Lower lobe of right lung (tissue), 2 donors: ENCODE data around the gene PDZD7. TPM values are rescaled to one million over a fixed set of nuclear protein-coding genes. Genes with fewer than 3 reads are reported as not detected.
"Not testable (repeated sequence)": the region's sequence is repeated elsewhere in the genome, so short reads cannot be mapped to it uniquely, and the experiment has no call there.

ENCODE experiments used
- ATAC-seq, 2 donors: fragments of 200-7000 bp; cut with Tn5 transposase; one replicate each; pipeline ENCODE4 v1.9.1; 2020 to 2022; ENCODE audit warnings: mild to moderate bottlenecking in 2 of 2, moderate library complexity in 2 of 2
- DNase-seq: peaks from one replicate; pipeline ENCODE4 v3.0.0-alpha.2; 2020
- H3K27ac ChIP-seq: fragments of 200-600 bp; one replicate; pipeline ENCODE4 v1.8.0; 2022
- H3K27me3 ChIP-seq: fragments of 200-600 bp; one replicate; pipeline ENCODE4 v1.8.0; 2022; ENCODE audit warnings: low read depth
- H3K36me3 ChIP-seq: fragments of 200-600 bp; one replicate; pipeline ENCODE4 v1.8.0; 2022; ENCODE audit warnings: mild to moderate bottlenecking
- H3K4me1 ChIP-seq: fragments of 200-600 bp; one replicate; pipeline ENCODE4 v1.8.0; 2022
- H3K4me3 ChIP-seq: fragments of 200-600 bp; one replicate; pipeline ENCODE4 v1.8.0; 2022; ENCODE audit warnings: mild to moderate bottlenecking
- H3K9me3 ChIP-seq: fragments of 200-600 bp; one replicate; pipeline ENCODE4 v1.8.0; 2022
- intact Hi-C: fragments of 100-400 bp; cut with DNase I; formaldehyde crosslinking; loops from one replicate; pipeline ENCODE4 v1.11.0; 2022
- total RNA-seq: library from RNA; stranded (reverse); fragmentation: NEBNext Ultra II Directional; extraction: Animal tissue kit (Norgen Biotek cat#: 25700); gene quantifications from one replicate; pipeline ENCODE4 v1.2.1, GENCODE V29; 2021
- TF ChIP-seq, protein P1 (sequence below): fragments of 200-600 bp; IDR thresholded peaks from one replicate; pipeline ENCODE4 v1.8.0; 2022; ENCODE audit warnings: antibody characterized with exemption, mild to moderate bottlenecking
- donor health status: DM: no; HTN: yes; CAD: no; lungs with severe emphysema.

Gene PDZD7
- total RNA-seq, 1 donor from 2014 or later = 1.6 TPM

DNA sequence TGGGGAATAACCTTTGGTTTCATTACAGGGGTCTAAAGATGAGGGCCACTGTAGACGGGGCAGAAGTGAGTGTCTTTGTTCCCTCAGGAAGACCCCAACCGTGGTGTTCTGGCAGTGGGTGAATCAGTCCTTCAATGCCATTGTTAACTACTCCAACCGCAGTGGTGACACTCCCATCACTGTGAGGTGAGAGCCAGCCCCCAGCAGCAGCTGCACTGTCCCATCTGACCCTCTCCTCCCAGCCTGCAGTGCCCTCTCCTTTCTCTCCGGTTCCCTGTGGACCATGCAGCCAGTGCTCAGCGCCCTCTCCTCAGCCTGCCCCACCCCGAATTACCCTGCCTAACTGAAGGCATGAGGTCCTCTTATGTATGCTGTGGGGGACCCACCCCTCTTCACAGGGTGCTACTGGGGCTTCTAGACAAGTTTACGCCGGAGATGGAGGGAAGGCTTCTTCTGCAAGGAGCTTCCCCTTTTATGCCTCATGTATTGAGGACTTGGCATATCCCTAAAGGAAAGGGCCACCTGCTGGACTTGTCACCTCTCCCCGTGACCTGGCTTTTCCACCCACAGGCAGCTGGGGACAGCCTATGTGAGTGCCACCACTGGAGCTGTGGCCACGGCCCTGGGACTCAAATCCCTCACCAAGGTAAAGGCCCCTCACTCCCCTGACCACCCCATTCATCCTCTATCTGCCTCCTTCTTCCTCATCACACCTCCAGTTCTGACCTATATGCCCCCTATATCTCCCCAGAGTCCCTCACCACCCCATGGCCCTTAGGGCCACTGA, 5.2 kb upstream of the PDZD7 start:
- ATAC-seq (no peak), DNase-seq (no peak)
- no peak overlapping the region for H3K4me3 ChIP-seq
- H3K27ac ChIP-seq = no peak overlapping the region
- TF ChIP-seq, protein P1, sequence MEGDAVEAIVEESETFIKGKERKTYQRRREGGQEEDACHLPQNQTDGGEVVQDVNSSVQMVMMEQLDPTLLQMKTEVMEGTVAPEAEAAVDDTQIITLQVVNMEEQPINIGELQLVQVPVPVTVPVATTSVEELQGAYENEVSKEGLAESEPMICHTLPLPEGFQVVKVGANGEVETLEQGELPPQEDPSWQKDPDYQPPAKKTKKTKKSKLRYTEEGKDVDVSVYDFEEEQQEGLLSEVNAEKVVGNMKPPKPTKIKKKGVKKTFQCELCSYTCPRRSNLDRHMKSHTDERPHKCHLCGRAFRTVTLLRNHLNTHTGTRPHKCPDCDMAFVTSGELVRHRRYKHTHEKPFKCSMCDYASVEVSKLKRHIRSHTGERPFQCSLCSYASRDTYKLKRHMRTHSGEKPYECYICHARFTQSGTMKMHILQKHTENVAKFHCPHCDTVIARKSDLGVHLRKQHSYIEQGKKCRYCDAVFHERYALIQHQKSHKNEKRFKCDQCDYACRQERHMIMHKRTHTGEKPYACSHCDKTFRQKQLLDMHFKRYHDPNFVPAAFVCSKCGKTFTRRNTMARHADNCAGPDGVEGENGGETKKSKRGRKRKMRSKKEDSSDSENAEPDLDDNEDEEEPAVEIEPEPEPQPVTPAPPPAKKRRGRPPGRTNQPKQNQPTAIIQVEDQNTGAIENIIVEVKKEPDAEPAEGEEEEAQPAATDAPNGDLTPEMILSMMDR = no peak
- H3K4me1 ChIP-seq = peaks cover 16% of the 10 kb centered on the region
- intact Hi-C loops = no loop called here
- H3K9me3 ChIP-seq = no peaks in the 10 kb centered on the region
- no peaks in the 10 kb centered on the region for H3K27me3 ChIP-seq
- H3K36me3 ChIP-seq = peaks cover 61% of the 10 kb centered on the region

DNA sequence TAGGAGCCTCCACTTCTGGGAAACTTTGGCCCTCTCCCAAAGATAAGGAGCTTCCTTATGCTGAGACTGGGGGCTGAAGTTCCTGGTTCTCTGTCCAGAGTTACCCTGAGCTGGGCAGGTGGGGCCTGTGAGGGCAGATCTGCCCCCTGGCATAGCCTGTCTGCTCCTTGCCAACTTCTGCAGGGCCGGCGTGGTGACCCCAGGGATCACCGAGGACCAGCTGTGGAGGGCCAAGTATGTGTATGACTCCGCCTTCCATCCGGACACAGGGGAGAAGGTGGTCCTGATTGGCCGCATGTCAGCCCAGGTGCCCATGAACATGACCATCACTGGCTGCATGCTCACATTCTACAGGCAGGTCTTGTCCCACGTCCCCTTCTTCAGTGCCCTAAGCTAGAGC, 4.4 kb upstream of the PDZD7 start:
- peaks cover 59% of the 10 kb centered on the region for H3K36me3 ChIP-seq
- TF ChIP-seq, protein P1 = no peak
- ATAC-seq (no peak), DNase-seq (no peak)
- no peaks in the 10 kb centered on the region for H3K9me3 ChIP-seq
- no peak overlapping the region for H3K4me3 ChIP-seq
- peaks cover 20% of the 10 kb centered on the region for H3K4me1 ChIP-seq
- intact Hi-C loops = no loop called here
- H3K27me3 ChIP-seq = no peaks in the 10 kb centered on the region
- no peak overlapping the region for H3K27ac ChIP-seq

- DNase-seq, H3K27ac ChIP-seq, ATAC-seq, H3K4me3 ChIP-seq, intact Hi-C loops, H3K9me3 ChIP-seq, H3K27me3 ChIP-seq: not testable (repeated sequence)
- Histone ChIP-seq H3K36me3 (peaks cover 50% of the 10 kb centered on the region), H3K4me1 (peaks cover 20% of the 10 kb centered on the region)
Observed at GRCh38 chr10:101034404-101034803, 3.5 kb upstream of the PDZD7 start.

DNA sequence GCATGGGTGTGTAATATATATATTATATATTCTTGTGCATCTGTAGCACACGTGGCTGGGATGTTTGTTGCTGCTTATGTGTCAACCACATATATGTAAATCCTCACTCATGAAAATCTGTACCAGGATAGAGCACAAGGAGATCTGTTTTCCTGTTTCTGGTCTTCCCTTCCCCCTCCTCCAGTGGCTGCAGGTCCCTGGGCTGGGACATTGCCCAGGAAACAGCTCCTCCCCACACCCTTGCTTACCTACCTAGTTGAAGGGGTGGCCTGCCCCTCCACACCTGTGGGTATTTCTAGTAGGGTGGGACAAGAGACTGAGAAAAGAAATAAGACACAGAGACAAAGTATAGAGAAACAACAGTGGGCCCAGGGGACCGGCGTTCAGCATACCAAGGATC, 2.3 kb upstream of the PDZD7 start:
- Histone ChIP-seq H3K9me3 (no peaks in the 10 kb centered on the region), H3K4me3 (peak overlapping the region; percentile 83), H3K27me3 (no peaks in the 10 kb centered on the region), H3K27ac (peak overlapping the region; percentile 99), H3K36me3 (peaks cover 39% of the 10 kb centered on the region), H3K4me1 (peaks cover 20% of the 10 kb centered on the region)
- intact Hi-C loops = no loop called here
- TF ChIP-seq, protein P1 = no peak
- no peak for DNase-seq
- ATAC-seq = no peak

DNA sequence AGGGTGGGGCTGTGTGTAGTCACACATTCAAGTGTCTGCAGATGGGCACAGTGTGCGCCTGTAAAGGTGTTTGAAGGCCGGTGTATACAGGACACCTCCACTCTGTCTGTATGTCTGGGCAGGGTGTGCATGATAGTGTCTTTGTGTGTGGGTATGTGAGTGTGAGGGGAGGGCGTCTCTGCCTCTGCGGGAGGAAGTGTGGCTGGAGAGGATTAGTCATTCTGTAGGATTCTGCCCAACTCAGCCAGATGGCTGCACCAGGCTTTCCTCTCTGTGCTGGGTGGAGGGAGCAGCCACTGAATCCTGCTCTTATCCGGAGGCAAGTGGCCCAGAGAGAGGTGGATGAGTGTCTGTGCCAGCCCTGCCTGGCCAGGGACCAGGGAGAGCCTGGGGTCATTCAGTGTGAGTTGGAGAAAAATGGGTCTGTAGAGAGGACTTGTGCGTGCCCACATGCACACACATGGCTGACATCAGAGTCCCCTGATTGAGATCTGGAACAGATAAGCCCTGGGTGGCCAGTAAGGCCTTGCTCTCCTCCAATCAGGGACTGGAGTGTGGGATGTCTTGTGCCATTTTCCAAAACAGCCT, 1.8 kb upstream of the PDZD7 start:
- no peak for DNase-seq
- peak; percentile 50 to 70 for ATAC-seq
- TF ChIP-seq, protein P1 = no peak
- peak overlapping the region; percentile 99 for H3K27ac ChIP-seq
- no peaks in the 10 kb centered on the region for H3K27me3 ChIP-seq
- peak overlapping the region; percentile 83 for H3K4me3 ChIP-seq
- H3K36me3 ChIP-seq = peaks cover 33% of the 10 kb centered on the region
- H3K9me3 ChIP-seq = no peaks in the 10 kb centered on the region
- H3K4me1 ChIP-seq = peaks cover 20% of the 10 kb centered on the region
- intact Hi-C loops = no loop called here
